ENCODE measurements around the gene PTPN14. TPM values are rescaled to one million over a fixed set of nuclear protein-coding genes. Genes with fewer than 3 reads are reported as not detected.

The PTPN14 gene
- total and polyA plus RNA-seq, 4 donors = 7.3 to 50.5 (median 28.2) TPM

GRCh38 chr1:214420833-214421232 is 130.6 kb downstream of the PTPN14 start:
- no peaks in the 10 kb centered on the region for H3K9me3 ChIP-seq (ENCODE audit: control insufficient read depth, low read length)
- no peak overlapping the region for H3K27ac ChIP-seq (ENCODE audit: low read depth in 1 of 2, low read length in 2 of 2)
- no peaks in the 10 kb centered on the region for H3K27me3 ChIP-seq (ENCODE audit: control insufficient read depth in 1 of 2, insufficient read depth in 2 of 2, low read length in 1 of 2)
- peaks cover 13 to 16% of the 10 kb centered on the region in 2 donors for H3K4me1 ChIP-seq (ENCODE audit: control insufficient read depth in 1 of 2, insufficient read depth in 2 of 2, low read length in 2 of 2)
- ATAC-seq (ENCODE audit: low FRiP score) (no peak), DNase-seq (no peak)
- intact Hi-C loops (cut with DNase I) = no loop called here
- no peaks in the 10 kb centered on the region for H3K36me3 ChIP-seq (ENCODE audit: control insufficient read depth in 1 of 2, insufficient read depth in 2 of 2, low read length in 1 of 2)
- H3K4me3 ChIP-seq (ENCODE audit: low read length in 2 of 2) = no peak overlapping the region
- WGBS, 2 donors = 48 to 85% methylated on average over 2 of the region's 2 CpGs

GRCh38 chr1:214420341-214420740 is 131.1 kb downstream of the PTPN14 start:
- peaks cover 13 to 16% of the 10 kb centered on the region in 2 donors for H3K4me1 ChIP-seq (ENCODE audit: control insufficient read depth in 1 of 2, insufficient read depth in 2 of 2, low read length in 2 of 2)

GRCh38 chr1:214419650-214420049 is 131.8 kb downstream of the PTPN14 start:
- WGBS, 2 donors = 35 to 47% methylated on average over 3 of the region's 3 CpGs
- DNase-seq (no peak), ATAC-seq (ENCODE audit: low FRiP score) (no peak)
- H3K4me1 ChIP-seq (ENCODE audit: control insufficient read depth in 1 of 2, insufficient read depth in 2 of 2, low read length in 2 of 2) = peaks cover 15 to 16% of the 10 kb centered on the region in 2 donors
- intact Hi-C loops (cut with DNase I) = no loop called here
- no peaks in the 10 kb centered on the region for H3K36me3 ChIP-seq (ENCODE audit: control insufficient read depth in 1 of 2, insufficient read depth in 2 of 2, low read length in 1 of 2)
- H3K27me3 ChIP-seq (ENCODE audit: control insufficient read depth in 1 of 2, insufficient read depth in 2 of 2, low read length in 1 of 2) = no peaks in the 10 kb centered on the region
- no peak overlapping the region for H3K4me3 ChIP-seq (ENCODE audit: low read length in 2 of 2)
- H3K9me3 ChIP-seq (ENCODE audit: control insufficient read depth, low read length) = no peaks in the 10 kb centered on the region
- H3K27ac ChIP-seq (ENCODE audit: low read depth in 1 of 2, low read length in 2 of 2) = no peak overlapping the region

More at GRCh38 chr1:214420341-214420740, 131.1 kb downstream of the PTPN14 start:
- intact Hi-C loops (cut with DNase I) = no loop called here
- H3K4me3 ChIP-seq (ENCODE audit: low read length in 2 of 2) = no peak overlapping the region
- no peaks in the 10 kb centered on the region for H3K27me3 ChIP-seq (ENCODE audit: control insufficient read depth in 1 of 2, insufficient read depth in 2 of 2, low read length in 1 of 2)
- H3K27ac ChIP-seq (ENCODE audit: low read depth in 1 of 2, low read length in 2 of 2) = no peak overlapping the region
- ATAC-seq (ENCODE audit: low FRiP score) (no peak), DNase-seq (no peak)
- no peaks in the 10 kb centered on the region for H3K9me3 ChIP-seq (ENCODE audit: control insufficient read depth, low read length)
- 76 to 86% methylated on average over 1 of the region's 1 CpG for WGBS, 2 donors
- H3K36me3 ChIP-seq (ENCODE audit: control insufficient read depth in 1 of 2, insufficient read depth in 2 of 2, low read length in 1 of 2) = no peaks in the 10 kb centered on the region

- Histone ChIP-seq H3K9me3 (ENCODE audit: control insufficient read depth, low read length) (no peaks in the 10 kb centered on the region), H3K27me3 (ENCODE audit: control insufficient read depth in 1 of 2, insufficient read depth in 2 of 2, low read length in 1 of 2) (no peaks in the 10 kb centered on the region), H3K36me3 (ENCODE audit: control insufficient read depth in 1 of 2, insufficient read depth in 2 of 2, low read length in 1 of 2) (no peaks in the 10 kb centered on the region), H3K4me3 (ENCODE audit: low read length in 2 of 2) (no peak overlapping the region), H3K27ac (ENCODE audit: low read depth in 1 of 2, low read length in 2 of 2) (peak overlapping the region; percentile 70 to 91), H3K4me1 (ENCODE audit: control insufficient read depth in 1 of 2, insufficient read depth in 2 of 2, low read length in 2 of 2) (peaks cover 15 to 16% of the 10 kb centered on the region in 2 donors)
- DNase-seq (no peak), ATAC-seq (ENCODE audit: low FRiP score) (peak; percentile 42)
- WGBS, 2 donors = 0% methylated on average over 1 of the region's 1 CpG
- intact Hi-C loops (cut with DNase I) = no loop called here
Observed at GRCh38 chr1:214418391-214418790, 133.0 kb downstream of the PTPN14 start.

- intact Hi-C loops (cut with DNase I) = no loop called here
- Histone ChIP-seq H3K4me3 (ENCODE audit: low read length in 2 of 2) (no peak overlapping the region), H3K27ac (ENCODE audit: low read depth in 1 of 2, low read length in 2 of 2) (peak overlapping the region; percentile 31 to 91), H3K27me3 (ENCODE audit: control insufficient read depth in 1 of 2, insufficient read depth in 2 of 2, low read length in 1 of 2) (no peaks in the 10 kb centered on the region), H3K9me3 (ENCODE audit: control insufficient read depth, low read length) (no peaks in the 10 kb centered on the region), H3K36me3 (ENCODE audit: control insufficient read depth in 1 of 2, insufficient read depth in 2 of 2, low read length in 1 of 2) (no peaks in the 10 kb centered on the region), H3K4me1 (ENCODE audit: control insufficient read depth in 1 of 2, insufficient read depth in 2 of 2, low read length in 2 of 2) (peaks cover 11 to 15% of the 10 kb centered on the region in 2 donors)
- ATAC-seq (ENCODE audit: low FRiP score) (peak; percentile 53), DNase-seq (no peak)
- 8 to 12% methylated on average over 9 of the region's 9 CpGs for WGBS, 2 donors
Observed at GRCh38 chr1:214417545-214418210, 133.7 kb downstream of the PTPN14 start.

- Histone ChIP-seq H3K27ac (ENCODE audit: low read depth in 1 of 2, low read length in 2 of 2) (peak overlapping the region in 1 of 2 donors; percentile 33), H3K36me3 (ENCODE audit: control insufficient read depth in 1 of 2, insufficient read depth in 2 of 2, low read length in 1 of 2) (no peaks in the 10 kb centered on the region), H3K27me3 (ENCODE audit: control insufficient read depth in 1 of 2, insufficient read depth in 2 of 2, low read length in 1 of 2) (no peaks in the 10 kb centered on the region), H3K9me3 (ENCODE audit: control insufficient read depth, low read length) (no peaks in the 10 kb centered on the region), H3K4me3 (ENCODE audit: low read length in 2 of 2) (no peak overlapping the region), H3K4me1 (ENCODE audit: control insufficient read depth in 1 of 2, insufficient read depth in 2 of 2, low read length in 2 of 2) (peaks cover 5 to 12% of the 10 kb centered on the region in 2 donors)
- intact Hi-C loops (cut with DNase I) = no loop called here
- DNase-seq = no peak
- 59 to 70% methylated on average over 2 of the region's 2 CpGs for WGBS, 2 donors
- ATAC-seq (ENCODE audit: low FRiP score) = no peak
Observed at GRCh38 chr1:214416858-214417257, 134.5 kb downstream of the PTPN14 start.

GRCh38 chr1:214416417-214416816 is 135.0 kb downstream of the PTPN14 start:
- Histone ChIP-seq H3K27me3 (ENCODE audit: control insufficient read depth in 1 of 2, insufficient read depth in 2 of 2, low read length in 1 of 2) (no peaks in the 10 kb centered on the region), H3K27ac (ENCODE audit: low read depth in 1 of 2, low read length in 2 of 2) (peak overlapping the region; percentile 22 to 71), H3K36me3 (ENCODE audit: control insufficient read depth in 1 of 2, insufficient read depth in 2 of 2, low read length in 1 of 2) (no peaks in the 10 kb centered on the region), H3K9me3 (ENCODE audit: control insufficient read depth, low read length) (no peaks in the 10 kb centered on the region), H3K4me1 (ENCODE audit: control insufficient read depth in 1 of 2, insufficient read depth in 2 of 2, low read length in 2 of 2) (peaks cover 5 to 12% of the 10 kb centered on the region in 2 donors), H3K4me3 (ENCODE audit: low read length in 2 of 2) (no peak overlapping the region)
- ATAC-seq (ENCODE audit: low FRiP score) (peak; percentile 61), DNase-seq (no peak)
- intact Hi-C loops (cut with DNase I) = no loop called here
- 4% methylated on average over 2 of the region's 2 CpGs for WGBS, 2 donors

GRCh38 chr1:214415131-214415530 is 136.3 kb downstream of the PTPN14 start:
- WGBS, 2 donors = 86 to 89% methylated on average over 5 of the region's 5 CpGs
- H3K27ac ChIP-seq (ENCODE audit: low read depth in 1 of 2, low read length in 2 of 2) = peak overlapping the region; percentile 22 to 81
- no peaks in the 10 kb centered on the region for H3K36me3 ChIP-seq (ENCODE audit: control insufficient read depth in 1 of 2, insufficient read depth in 2 of 2, low read length in 1 of 2)
- peaks cover 5 to 12% of the 10 kb centered on the region in 2 donors for H3K4me1 ChIP-seq (ENCODE audit: control insufficient read depth in 1 of 2, insufficient read depth in 2 of 2, low read length in 2 of 2)
- H3K27me3 ChIP-seq (ENCODE audit: control insufficient read depth in 1 of 2, insufficient read depth in 2 of 2, low read length in 1 of 2) = no peaks in the 10 kb centered on the region
- no peaks in the 10 kb centered on the region for H3K9me3 ChIP-seq (ENCODE audit: control insufficient read depth, low read length)
- intact Hi-C loops (cut with DNase I) = no loop called here
- H3K4me3 ChIP-seq (ENCODE audit: low read length in 2 of 2) = no peak overlapping the region
- no peak for DNase-seq
- no peak for ATAC-seq (ENCODE audit: low FRiP score)

GRCh38 chr1:214414691-214415090 is 136.7 kb downstream of the PTPN14 start:
- no peak overlapping the region for H3K4me3 ChIP-seq (ENCODE audit: low read length in 2 of 2)
- ATAC-seq (ENCODE audit: low FRiP score) = no peak
- WGBS, 2 donors = 96 to 98% methylated on average over 4 of the region's 4 CpGs
- H3K27ac ChIP-seq (ENCODE audit: low read depth in 1 of 2, low read length in 2 of 2) = no peak overlapping the region
- H3K27me3 ChIP-seq (ENCODE audit: control insufficient read depth in 1 of 2, insufficient read depth in 2 of 2, low read length in 1 of 2) = no peaks in the 10 kb centered on the region
- H3K36me3 ChIP-seq (ENCODE audit: control insufficient read depth in 1 of 2, insufficient read depth in 2 of 2, low read length in 1 of 2) = no peaks in the 10 kb centered on the region
- H3K9me3 ChIP-seq (ENCODE audit: control insufficient read depth, low read length) = no peaks in the 10 kb centered on the region
- peaks cover 5 to 12% of the 10 kb centered on the region in 2 donors for H3K4me1 ChIP-seq (ENCODE audit: control insufficient read depth in 1 of 2, insufficient read depth in 2 of 2, low read length in 2 of 2)
- no peak for DNase-seq
- intact Hi-C loops (cut with DNase I) = no loop called here

Measured in aorta (tissue), 5 donors.